Measurements from ENCODE around the gene SDK1.

GRCh38 chr7:3321745-3322144 lies 20.7 kb downstream of the SDK1 start:
- TF ChIP-seq CTCF (IDR thresholded peaks at IDR 0.05; ENCODE audit: low read depth, low read length, poor library complexity, severe bottlenecking) = no peak
- TF ChIP-seq EZH2phosphoT487 (IDR thresholded peaks at IDR 0.05; ENCODE audit: borderline replicate concordance, low read length) = no peak

Data from DOHH2 (cell line).